OCI-LY3 (cell line): ENCODE data around the gene DOC2A.

ENCODE experiments used
- EZH2phosphoT487 ChIP-seq: fragments of 200-600 bp; shearing (Covaris generic); IDR thresholded peaks from 2 replicates; pipeline ENCODE4 v1.6.1; 2018; ENCODE audit warnings: antibody characterized with exemption, mixed run types, low read depth
- TF ChIP-seq, protein P1 (sequence below): fragments of 200-600, 300-600 bp; sonication (generic); IDR thresholded peaks from 2 replicates; pipeline ENCODE4 v1.5.1; 2014; ENCODE audit warnings: antibody characterized with exemption, low read length, low read depth

DNA sequence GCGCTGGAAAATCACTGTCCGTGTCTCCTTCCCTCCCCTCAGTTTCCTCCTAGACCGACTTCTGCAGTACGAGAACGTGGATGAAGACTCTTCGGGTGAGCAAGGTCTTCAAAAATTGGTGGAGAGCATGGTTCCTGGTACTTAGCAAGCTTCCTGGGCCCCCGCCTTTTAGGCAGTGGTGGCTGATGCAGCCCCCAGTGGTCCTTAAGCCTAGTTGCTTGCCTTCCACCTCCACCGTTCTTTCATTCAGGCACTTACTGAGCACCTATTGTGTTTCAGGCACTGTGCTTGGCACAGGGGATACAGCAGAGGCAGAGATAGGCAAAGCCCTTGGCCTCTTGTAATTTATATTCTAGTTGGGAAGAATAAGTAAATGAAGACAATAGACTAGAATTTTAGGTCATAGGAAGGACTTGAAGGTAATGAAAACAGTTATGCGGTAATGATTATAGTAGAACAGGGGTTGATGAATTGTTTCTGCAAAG lies 14.0 kb downstream of the DOC2A start:
- TF ChIP-seq, protein P1, sequence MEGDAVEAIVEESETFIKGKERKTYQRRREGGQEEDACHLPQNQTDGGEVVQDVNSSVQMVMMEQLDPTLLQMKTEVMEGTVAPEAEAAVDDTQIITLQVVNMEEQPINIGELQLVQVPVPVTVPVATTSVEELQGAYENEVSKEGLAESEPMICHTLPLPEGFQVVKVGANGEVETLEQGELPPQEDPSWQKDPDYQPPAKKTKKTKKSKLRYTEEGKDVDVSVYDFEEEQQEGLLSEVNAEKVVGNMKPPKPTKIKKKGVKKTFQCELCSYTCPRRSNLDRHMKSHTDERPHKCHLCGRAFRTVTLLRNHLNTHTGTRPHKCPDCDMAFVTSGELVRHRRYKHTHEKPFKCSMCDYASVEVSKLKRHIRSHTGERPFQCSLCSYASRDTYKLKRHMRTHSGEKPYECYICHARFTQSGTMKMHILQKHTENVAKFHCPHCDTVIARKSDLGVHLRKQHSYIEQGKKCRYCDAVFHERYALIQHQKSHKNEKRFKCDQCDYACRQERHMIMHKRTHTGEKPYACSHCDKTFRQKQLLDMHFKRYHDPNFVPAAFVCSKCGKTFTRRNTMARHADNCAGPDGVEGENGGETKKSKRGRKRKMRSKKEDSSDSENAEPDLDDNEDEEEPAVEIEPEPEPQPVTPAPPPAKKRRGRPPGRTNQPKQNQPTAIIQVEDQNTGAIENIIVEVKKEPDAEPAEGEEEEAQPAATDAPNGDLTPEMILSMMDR: no peak
- no peak for TF ChIP-seq EZH2phosphoT487
